ENCODE results near the gene ABLIM2.

Gene ABLIM2

GRCh38 chr4:8123389-8123788 lies 35.2 kb downstream of the ABLIM2 start:
- H3K4me3 ChIP-seq (ENCODE audit: low read length) = no peak overlapping the region
- no peaks in the 10 kb centered on the region for H3K27me3 ChIP-seq (ENCODE audit: insufficient read depth, low read length)
- peaks cover 6% of the 10 kb centered on the region for H3K4me1 ChIP-seq (ENCODE audit: insufficient read depth, low read length)
- no peak overlapping the region for H3K9ac ChIP-seq (ENCODE audit: low read depth, low read length)
- no peaks in the 10 kb centered on the region for H3K36me3 ChIP-seq (ENCODE audit: insufficient read depth, low read length)
- no peaks in the 10 kb centered on the region for H3K9me3 ChIP-seq (ENCODE audit: insufficient read depth, low read depth, low read length)
- WGBS = 78% methylated on average over 8 of the region's 8 CpGs
- H3K27ac ChIP-seq (ENCODE audit: low read depth, low read length) = no peak overlapping the region

GRCh38 chr4:8122746-8123145 lies 35.9 kb downstream of the ABLIM2 start:
- no peak overlapping the region for H3K9ac ChIP-seq (ENCODE audit: low read depth, low read length)
- no peak overlapping the region for H3K27ac ChIP-seq (ENCODE audit: low read depth, low read length)
- H3K36me3 ChIP-seq (ENCODE audit: insufficient read depth, low read length) = no peaks in the 10 kb centered on the region
- no peaks in the 10 kb centered on the region for H3K9me3 ChIP-seq (ENCODE audit: insufficient read depth, low read depth, low read length)
- WGBS = 93% methylated on average over 10 of the region's 10 CpGs
- no peaks in the 10 kb centered on the region for H3K4me1 ChIP-seq (ENCODE audit: insufficient read depth, low read length)
- no peaks in the 10 kb centered on the region for H3K27me3 ChIP-seq (ENCODE audit: insufficient read depth, low read length)
- H3K4me3 ChIP-seq (ENCODE audit: low read length) = no peak overlapping the region

- H3K9me3 ChIP-seq (ENCODE audit: insufficient read depth, low read depth, low read length) = no peaks in the 10 kb centered on the region
- no peak overlapping the region for H3K4me3 ChIP-seq (ENCODE audit: low read length)
- WGBS = 92% methylated on average over 16 of the region's 16 CpGs
- no peaks in the 10 kb centered on the region for H3K4me1 ChIP-seq (ENCODE audit: insufficient read depth, low read length)
- H3K9ac ChIP-seq (ENCODE audit: low read depth, low read length) = no peak overlapping the region
- H3K27ac ChIP-seq (ENCODE audit: low read depth, low read length) = no peak overlapping the region
- H3K27me3 ChIP-seq (ENCODE audit: insufficient read depth, low read length) = no peaks in the 10 kb centered on the region
- H3K36me3 ChIP-seq (ENCODE audit: insufficient read depth, low read length) = no peaks in the 10 kb centered on the region
Observed at GRCh38 chr4:8121292-8122015, 37.2 kb downstream of the ABLIM2 start.

- Histone ChIP-seq H3K9ac (ENCODE audit: low read depth, low read length) (no peak overlapping the region), H3K4me3 (ENCODE audit: low read length) (no peak overlapping the region), H3K36me3 (ENCODE audit: insufficient read depth, low read length) (no peaks in the 10 kb centered on the region), H3K27ac (ENCODE audit: low read depth, low read length) (no peak overlapping the region), H3K9me3 (ENCODE audit: insufficient read depth, low read depth, low read length) (no peaks in the 10 kb centered on the region), H3K4me1 (ENCODE audit: insufficient read depth, low read length) (no peaks in the 10 kb centered on the region), H3K27me3 (ENCODE audit: insufficient read depth, low read length) (no peaks in the 10 kb centered on the region)
- WGBS = 84% methylated on average over 12 of the region's 12 CpGs
Observed at GRCh38 chr4:8120501-8120900, 38.1 kb downstream of the ABLIM2 start.

- WGBS = 91% methylated on average over 18 of the region's 18 CpGs
- no peak overlapping the region for H3K4me3 ChIP-seq (ENCODE audit: low read length)
- no peak overlapping the region for H3K9ac ChIP-seq (ENCODE audit: low read depth, low read length)
- H3K4me1 ChIP-seq (ENCODE audit: insufficient read depth, low read length) = no peaks in the 10 kb centered on the region
- no peaks in the 10 kb centered on the region for H3K27me3 ChIP-seq (ENCODE audit: insufficient read depth, low read length)
- no peaks in the 10 kb centered on the region for H3K36me3 ChIP-seq (ENCODE audit: insufficient read depth, low read length)
- H3K9me3 ChIP-seq (ENCODE audit: insufficient read depth, low read depth, low read length) = no peaks in the 10 kb centered on the region
- H3K27ac ChIP-seq (ENCODE audit: low read depth, low read length) = no peak overlapping the region
Observed at GRCh38 chr4:8119877-8120276, 38.7 kb downstream of the ABLIM2 start.

- no peaks in the 10 kb centered on the region for H3K9me3 ChIP-seq (ENCODE audit: insufficient read depth, low read depth, low read length)
- no peaks in the 10 kb centered on the region for H3K4me1 ChIP-seq (ENCODE audit: insufficient read depth, low read length)
- no peaks in the 10 kb centered on the region for H3K27me3 ChIP-seq (ENCODE audit: insufficient read depth, low read length)
- no peak overlapping the region for H3K27ac ChIP-seq (ENCODE audit: low read depth, low read length)
- no peaks in the 10 kb centered on the region for H3K36me3 ChIP-seq (ENCODE audit: insufficient read depth, low read length)
- WGBS = 92% methylated on average over 6 of the region's 6 CpGs
- H3K9ac ChIP-seq (ENCODE audit: low read depth, low read length) = no peak overlapping the region
- no peak overlapping the region for H3K4me3 ChIP-seq (ENCODE audit: low read length)
Observed at GRCh38 chr4:8118531-8118930, 40.1 kb downstream of the ABLIM2 start.

GRCh38 chr4:8118035-8118434 lies 40.6 kb downstream of the ABLIM2 start:
- Histone ChIP-seq H3K4me3 (ENCODE audit: low read length) (no peak overlapping the region), H3K9me3 (ENCODE audit: insufficient read depth, low read depth, low read length) (no peaks in the 10 kb centered on the region), H3K4me1 (ENCODE audit: insufficient read depth, low read length) (no peaks in the 10 kb centered on the region), H3K27ac (ENCODE audit: low read depth, low read length) (no peak overlapping the region), H3K36me3 (ENCODE audit: insufficient read depth, low read length) (no peaks in the 10 kb centered on the region), H3K27me3 (ENCODE audit: insufficient read depth, low read length) (no peaks in the 10 kb centered on the region), H3K9ac (ENCODE audit: low read depth, low read length) (no peak overlapping the region)
- WGBS = 96% methylated on average over 6 of the region's 6 CpGs

GRCh38 chr4:8117278-8117682 lies 41.3 kb downstream of the ABLIM2 start:
- Histone ChIP-seq H3K27ac (ENCODE audit: low read depth, low read length) (no peak overlapping the region), H3K27me3 (ENCODE audit: insufficient read depth, low read length) (no peaks in the 10 kb centered on the region), H3K36me3 (ENCODE audit: insufficient read depth, low read length) (no peaks in the 10 kb centered on the region), H3K9me3 (ENCODE audit: insufficient read depth, low read depth, low read length) (no peaks in the 10 kb centered on the region), H3K4me1 (ENCODE audit: insufficient read depth, low read length) (peaks cover 5% of the 10 kb centered on the region; the same call in 1 of the 2 replicates), H3K4me3 (ENCODE audit: low read length) (no peak overlapping the region), H3K9ac (ENCODE audit: low read depth, low read length) (no peak overlapping the region)
- 64% methylated on average over 4 of the region's 4 CpGs for WGBS

GRCh38 chr4:8115916-8116315 lies 42.7 kb downstream of the ABLIM2 start:
- Histone ChIP-seq H3K36me3 (ENCODE audit: insufficient read depth, low read length) (no peaks in the 10 kb centered on the region), H3K9me3 (ENCODE audit: insufficient read depth, low read depth, low read length) (no peaks in the 10 kb centered on the region), H3K27ac (ENCODE audit: low read depth, low read length) (no peak overlapping the region), H3K4me1 (ENCODE audit: insufficient read depth, low read length) (peaks cover 16% of the 10 kb centered on the region), H3K4me3 (ENCODE audit: low read length) (no peak overlapping the region), H3K27me3 (ENCODE audit: insufficient read depth, low read length) (no peaks in the 10 kb centered on the region), H3K9ac (ENCODE audit: low read depth, low read length) (no peak overlapping the region)
- WGBS = 73% methylated on average over 8 of the region's 8 CpGs

- WGBS = 72% methylated on average over 5 of the region's 5 CpGs
- Histone ChIP-seq H3K27me3 (ENCODE audit: insufficient read depth, low read length) (no peaks in the 10 kb centered on the region), H3K36me3 (ENCODE audit: insufficient read depth, low read length) (no peaks in the 10 kb centered on the region), H3K4me3 (ENCODE audit: low read length) (no peak overlapping the region), H3K27ac (ENCODE audit: low read depth, low read length) (no peak overlapping the region), H3K9me3 (ENCODE audit: insufficient read depth, low read depth, low read length) (no peaks in the 10 kb centered on the region), H3K9ac (ENCODE audit: low read depth, low read length) (no peak overlapping the region), H3K4me1 (ENCODE audit: insufficient read depth, low read length) (peaks cover 20% of the 10 kb centered on the region)
Observed at GRCh38 chr4:8115203-8115520, 43.5 kb downstream of the ABLIM2 start.

GRCh38 chr4:8114456-8115202 lies 44.0 kb downstream of the ABLIM2 start:
- 80% methylated on average over 21 of the region's 21 CpGs for WGBS
- H3K36me3 ChIP-seq (ENCODE audit: insufficient read depth, low read length) = no peaks in the 10 kb centered on the region
- no peak overlapping the region for H3K4me3 ChIP-seq (ENCODE audit: low read length)
- H3K4me1 ChIP-seq (ENCODE audit: insufficient read depth, low read length) = peaks cover 24% of the 10 kb centered on the region
- H3K27ac ChIP-seq (ENCODE audit: low read depth, low read length) = no peak overlapping the region
- H3K9me3 ChIP-seq (ENCODE audit: insufficient read depth, low read depth, low read length) = no peaks in the 10 kb centered on the region
- H3K9ac ChIP-seq (ENCODE audit: low read depth, low read length) = no peak overlapping the region
- H3K27me3 ChIP-seq (ENCODE audit: insufficient read depth, low read length) = no peaks in the 10 kb centered on the region
